HG02840 (cell line): Measurements from ENCODE around the gene CNTNAP2.
"Not testable (repeated sequence)": the region's sequence is repeated elsewhere in the genome, so short reads cannot be mapped to it uniquely, and the experiment has no call there.

ENCODE experiments used
- ATAC-seq: cut with Tn5 transposase; IDR thresholded peaks from one replicate; pipeline ENCODE4 v1.9.1; 2021; ENCODE audit warnings: mild to moderate bottlenecking, moderate library complexity, moderate number of reproducible peaks; ENCODE audit not compliant: unreplicated experiment, low FRiP score

The CNTNAP2 gene

DNA sequence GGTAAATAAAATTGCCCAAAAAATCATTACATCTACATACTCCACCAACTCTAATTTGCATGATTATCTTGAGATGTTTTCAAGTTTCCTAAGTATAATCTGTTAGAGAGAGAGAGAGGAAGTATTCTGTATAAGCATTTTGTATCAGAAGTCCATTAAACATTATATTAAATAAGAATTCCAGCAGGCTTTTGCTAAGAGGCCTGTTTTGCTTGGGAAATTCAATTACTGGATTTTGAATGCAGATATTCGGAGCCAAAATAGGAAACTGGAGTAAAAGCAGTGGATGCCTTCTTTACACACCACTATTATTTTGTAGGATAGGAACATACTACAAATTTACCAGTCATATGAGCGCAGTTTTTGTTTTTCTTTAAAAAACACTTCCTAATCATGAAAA, 727.8 kb downstream of the CNTNAP2 start:
- no peak for ATAC-seq

GRCh38 chr7:146858690-146859089, 742.1 kb downstream of the CNTNAP2 start:
- no peak for ATAC-seq

DNA sequence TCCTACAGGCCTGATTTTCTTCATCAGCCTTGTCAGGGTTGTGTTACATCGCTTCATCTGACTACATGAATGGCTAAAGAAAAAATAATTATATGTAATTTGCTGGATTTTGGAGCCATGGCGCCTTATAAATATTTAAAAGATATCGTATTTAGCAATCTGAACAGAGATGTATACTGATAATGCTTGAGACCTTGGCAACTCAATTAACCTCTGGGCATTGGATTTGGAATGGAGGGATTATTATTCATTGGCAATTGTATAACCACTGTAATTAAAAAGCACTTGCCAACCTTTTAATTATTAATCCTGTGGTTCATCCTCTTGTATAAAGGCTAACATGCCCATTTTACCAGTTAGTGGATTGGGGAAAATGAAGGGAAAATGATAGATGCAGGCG, 745.1 kb downstream of the CNTNAP2 start:
- ATAC-seq: no peak

GRCh38 chr7:146862415-146862814, 745.8 kb downstream of the CNTNAP2 start:
- ATAC-seq: no peak

- ATAC-seq: no peak
Measured at GRCh38 chr7:146864644-146865043, 748.0 kb downstream of the CNTNAP2 start.

GRCh38 chr7:146865696-146866095, 749.1 kb downstream of the CNTNAP2 start:
- ATAC-seq: no peak

GRCh38 chr7:146874722-146875121, 758.1 kb downstream of the CNTNAP2 start:
- ATAC-seq: no peak

DNA sequence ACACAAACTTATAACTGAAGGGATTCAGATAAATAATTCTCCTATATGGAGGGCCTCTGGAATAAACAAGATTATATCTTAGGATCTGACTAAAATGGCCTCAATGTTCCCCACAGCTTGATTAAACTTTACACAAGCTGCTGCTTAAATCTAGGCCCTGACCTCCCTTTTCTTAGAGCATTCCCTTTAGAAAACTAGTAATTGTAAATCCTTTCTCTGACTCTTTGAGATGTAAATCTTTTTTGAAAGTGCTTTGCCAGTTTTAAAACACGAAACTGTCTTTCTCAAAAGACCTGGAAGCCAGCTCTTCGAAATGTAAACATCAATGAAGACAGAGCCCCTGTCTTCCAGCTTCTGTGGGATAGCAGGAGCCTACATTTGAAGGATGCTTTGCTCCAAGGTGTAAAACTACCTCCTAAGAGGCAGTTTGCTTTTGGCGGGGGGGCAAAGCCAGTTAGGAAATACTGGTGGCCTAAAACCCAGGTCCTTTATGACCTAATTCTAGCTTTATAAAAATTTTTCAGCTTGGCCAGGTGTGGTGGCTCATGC, 758.7 kb downstream of the CNTNAP2 start:
- ATAC-seq: no peak

GRCh38 chr7:146875981-146876380, 759.4 kb downstream of the CNTNAP2 start:
- ATAC-seq: no peak

- ATAC-seq: no peak
Measured at GRCh38 chr7:146876411-146876810, 759.8 kb downstream of the CNTNAP2 start.

- no peak for ATAC-seq
Measured at GRCh38 chr7:146878901-146879300, 762.3 kb downstream of the CNTNAP2 start.

- no peak for ATAC-seq
Measured at GRCh38 chr7:146885231-146885630, 768.6 kb downstream of the CNTNAP2 start.

DNA sequence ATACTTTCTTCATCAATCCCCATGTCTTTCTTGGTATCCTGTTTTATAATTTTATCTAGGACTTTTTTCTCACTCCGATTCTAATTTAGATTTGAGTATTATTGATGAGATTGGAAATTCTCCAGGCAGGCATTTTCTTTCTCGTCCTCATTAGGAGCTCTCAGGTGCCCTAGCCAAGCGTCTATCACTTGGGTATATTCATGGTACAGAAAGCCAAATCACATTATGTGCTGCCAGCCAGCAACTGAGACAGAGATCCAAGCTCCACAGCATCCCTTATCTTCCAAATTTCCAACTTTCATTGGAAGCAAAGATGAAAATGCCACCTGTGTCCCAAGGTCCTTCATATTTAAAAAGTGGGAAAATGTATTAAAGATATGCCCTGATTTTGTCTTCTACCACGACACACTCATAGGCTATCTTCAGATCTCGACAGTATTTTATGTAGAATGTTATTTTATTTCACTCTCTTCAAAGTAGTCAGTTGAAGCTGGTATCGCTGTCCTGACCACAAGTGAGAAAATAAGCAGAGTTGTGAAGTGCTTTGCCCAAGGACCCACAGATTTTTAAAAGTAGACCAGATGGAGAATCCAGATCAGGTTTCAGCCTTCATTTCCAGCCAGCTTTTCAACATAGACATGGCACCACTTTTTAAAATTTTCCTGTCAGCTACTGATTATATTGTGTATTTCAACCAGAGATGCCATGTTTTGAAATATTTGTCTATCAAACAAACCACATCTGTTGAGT, 773.4 kb downstream of the CNTNAP2 start:
- ATAC-seq: no peak

DNA sequence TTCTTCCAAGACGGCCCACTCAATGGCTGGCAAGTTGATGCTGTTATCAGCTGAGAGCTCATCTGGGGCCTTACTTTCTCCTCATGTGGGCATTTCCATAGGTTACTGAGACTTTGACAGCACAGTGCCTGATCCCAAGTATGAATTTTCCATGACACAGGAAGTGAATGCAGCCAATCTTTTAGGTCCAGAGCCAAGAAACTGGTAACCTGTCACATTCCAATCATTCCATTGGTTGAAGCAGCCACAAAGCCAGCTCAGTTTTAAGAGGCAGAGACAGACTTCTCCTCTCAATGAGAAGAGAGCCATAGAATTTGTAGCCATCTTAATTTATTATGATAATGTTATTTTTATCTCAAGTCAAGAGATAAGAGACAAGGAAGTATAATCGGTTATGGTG, 775.5 kb downstream of the CNTNAP2 start:
- no peak for ATAC-seq

- ATAC-seq: no peak
Measured at GRCh38 chr7:146894927-146895326, 778.3 kb downstream of the CNTNAP2 start.

GRCh38 chr7:146902266-146902665, 785.7 kb downstream of the CNTNAP2 start:
- no peak for ATAC-seq

GRCh38 chr7:146902728-146903127, 786.1 kb downstream of the CNTNAP2 start:
- ATAC-seq: no peak

DNA sequence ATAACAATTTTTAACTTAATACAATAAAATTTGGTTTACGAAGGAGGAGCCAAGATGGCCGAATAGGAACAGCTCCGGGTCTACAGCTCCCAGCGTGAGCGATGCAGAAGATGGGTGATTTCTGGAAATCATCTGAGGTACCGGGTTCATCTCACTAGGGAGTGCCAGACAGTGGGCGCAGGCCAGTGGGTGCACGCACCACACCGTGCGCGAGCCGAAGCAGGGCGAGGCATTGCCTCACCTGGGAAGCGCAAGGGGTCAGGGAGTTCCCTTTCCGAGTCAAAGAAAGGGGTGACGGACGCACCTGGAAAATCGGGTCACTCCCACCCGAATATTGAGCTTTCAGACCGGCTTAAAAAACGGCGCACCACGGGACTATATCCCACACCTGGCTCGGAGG, 789.1 kb downstream of the CNTNAP2 start:
- ATAC-seq: not testable (repeated sequence)

GRCh38 chr7:146922782-146923181, 806.2 kb downstream of the CNTNAP2 start:
- no peak for ATAC-seq

DNA sequence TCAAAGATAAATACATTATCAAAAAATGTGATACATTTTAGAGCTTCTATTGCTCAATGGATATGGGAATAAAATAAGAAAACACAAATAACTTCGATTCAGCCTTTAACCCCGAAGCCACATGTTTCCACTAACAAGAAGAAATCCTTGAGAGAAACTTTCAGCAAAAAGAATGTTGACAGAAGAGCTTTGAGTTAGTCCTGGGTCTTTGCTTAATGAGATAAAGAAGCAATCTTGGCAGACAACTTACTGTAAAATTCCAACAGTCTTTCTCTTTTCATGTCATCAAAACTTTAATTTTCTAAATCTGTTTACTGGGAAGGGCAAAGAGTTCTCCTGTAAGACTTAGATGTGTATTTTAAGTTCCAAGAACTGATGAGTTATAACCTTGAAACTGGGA, 810.2 kb downstream of the CNTNAP2 start:
- no peak for ATAC-seq

- ATAC-seq: no peak
Measured at GRCh38 chr7:146937836-146938235, 821.2 kb downstream of the CNTNAP2 start.

GRCh38 chr7:146943483-146943882, 826.9 kb downstream of the CNTNAP2 start:
- no peak for ATAC-seq
